CD4-positive, alpha-beta T cell treated with Interleukin-4 for 4 hours (primary cell): ENCODE measurements around the gene FILIP1.
A peak's percentile ranks its signal among the peaks of the same experiment; 100 is the strongest.

ENCODE experiments used
- DNase-seq: peaks from one replicate; pipeline ENCODE4 v3.0.0-alpha.2; 2020

Gene FILIP1

GRCh38 chr6:75246386-75246785 lies 247.2 kb downstream of the FILIP1 start:
- no peak for DNase-seq

- DNase-seq, result no peak
Observed at GRCh38 chr6:75244063-75244584, 249.5 kb downstream of the FILIP1 start.

DNA sequence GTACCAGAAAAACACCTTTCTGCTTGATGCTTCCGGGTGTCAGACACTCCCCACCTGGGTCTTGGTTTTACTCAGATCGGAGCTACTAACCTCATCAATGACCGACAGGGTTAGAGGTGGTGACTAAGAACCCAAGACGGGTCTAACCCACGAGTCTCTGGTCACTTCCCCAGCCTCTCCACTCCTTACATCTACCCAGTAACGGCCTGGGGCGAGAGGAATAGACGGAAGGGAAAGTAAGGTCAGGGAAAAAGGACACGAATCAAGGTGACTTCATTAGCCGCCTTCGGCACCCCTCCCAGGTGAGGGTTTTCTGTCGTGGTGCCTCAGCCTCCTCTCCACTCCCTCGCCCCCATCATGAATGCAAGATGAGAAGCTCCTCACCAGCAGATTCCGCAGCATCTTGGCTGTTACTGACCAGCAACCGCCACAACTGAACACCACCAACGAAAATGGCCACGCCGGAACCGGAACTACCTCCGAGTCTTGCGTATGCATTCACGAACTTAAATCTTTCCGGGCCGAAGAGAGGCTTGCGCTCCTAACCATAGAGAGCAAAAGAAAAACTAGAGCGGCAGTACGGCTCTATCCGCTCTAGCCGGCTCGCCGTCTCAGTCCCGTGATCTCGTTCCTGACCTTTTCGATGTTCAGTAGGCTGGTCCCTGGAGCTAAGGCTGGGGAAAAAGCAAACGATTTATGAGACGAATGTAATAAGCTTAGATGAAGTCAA lies 250.1 kb downstream of the FILIP1 start, which contains the start of gene COX7A2:
TSS of gene COX7A2 (minus strand) at position 469 of the 730 bp plus-strand sequence. CDS start at position 402, 67 bp downstream.
- peak; percentile 95 for DNase-seq
